Measurements from ENCODE around the gene NLRX1. TPM values are rescaled to one million over a fixed set of nuclear protein-coding genes. Genes with fewer than 3 reads are reported as not detected.
"Not testable (repeated sequence)": the region's sequence is repeated elsewhere in the genome, so short reads cannot be mapped to it uniquely, and the experiment has no call there.

Gene NLRX1
- total RNA-seq, 1 donor from 2014 or later, result 14.7 TPM

DNA sequence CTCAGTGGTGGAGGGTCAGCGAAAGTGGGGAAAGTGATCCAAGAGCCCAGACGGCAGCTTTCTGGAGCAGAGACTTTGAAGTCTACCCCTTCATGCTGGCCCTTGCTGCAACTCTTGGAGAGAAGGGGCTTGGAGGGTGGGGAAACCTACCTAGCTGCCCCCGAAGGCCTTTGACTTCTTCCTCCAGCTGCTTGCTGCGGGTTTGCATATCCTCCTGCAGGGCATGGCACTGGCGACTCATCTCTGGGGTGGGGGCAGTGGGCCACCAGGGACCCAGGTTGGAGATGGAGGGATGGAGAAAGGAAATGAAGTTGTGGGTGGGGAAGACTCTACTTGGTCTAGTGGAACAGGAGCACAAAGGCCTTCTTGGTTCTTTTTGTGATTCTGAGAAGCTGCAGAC lies 24.5 kb downstream of the NLRX1 start:
- no peak overlapping the region for H3K4me3 ChIP-seq (ENCODE audit: low read depth, low read length)
- DNase-seq (ENCODE audit: low read depth), result no peak
- TF ChIP-seq, protein P1, sequence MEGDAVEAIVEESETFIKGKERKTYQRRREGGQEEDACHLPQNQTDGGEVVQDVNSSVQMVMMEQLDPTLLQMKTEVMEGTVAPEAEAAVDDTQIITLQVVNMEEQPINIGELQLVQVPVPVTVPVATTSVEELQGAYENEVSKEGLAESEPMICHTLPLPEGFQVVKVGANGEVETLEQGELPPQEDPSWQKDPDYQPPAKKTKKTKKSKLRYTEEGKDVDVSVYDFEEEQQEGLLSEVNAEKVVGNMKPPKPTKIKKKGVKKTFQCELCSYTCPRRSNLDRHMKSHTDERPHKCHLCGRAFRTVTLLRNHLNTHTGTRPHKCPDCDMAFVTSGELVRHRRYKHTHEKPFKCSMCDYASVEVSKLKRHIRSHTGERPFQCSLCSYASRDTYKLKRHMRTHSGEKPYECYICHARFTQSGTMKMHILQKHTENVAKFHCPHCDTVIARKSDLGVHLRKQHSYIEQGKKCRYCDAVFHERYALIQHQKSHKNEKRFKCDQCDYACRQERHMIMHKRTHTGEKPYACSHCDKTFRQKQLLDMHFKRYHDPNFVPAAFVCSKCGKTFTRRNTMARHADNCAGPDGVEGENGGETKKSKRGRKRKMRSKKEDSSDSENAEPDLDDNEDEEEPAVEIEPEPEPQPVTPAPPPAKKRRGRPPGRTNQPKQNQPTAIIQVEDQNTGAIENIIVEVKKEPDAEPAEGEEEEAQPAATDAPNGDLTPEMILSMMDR (conservative IDR thresholded peaks at IDR 0.05; ENCODE audit: low read depth, low read length), result no peak

DNA sequence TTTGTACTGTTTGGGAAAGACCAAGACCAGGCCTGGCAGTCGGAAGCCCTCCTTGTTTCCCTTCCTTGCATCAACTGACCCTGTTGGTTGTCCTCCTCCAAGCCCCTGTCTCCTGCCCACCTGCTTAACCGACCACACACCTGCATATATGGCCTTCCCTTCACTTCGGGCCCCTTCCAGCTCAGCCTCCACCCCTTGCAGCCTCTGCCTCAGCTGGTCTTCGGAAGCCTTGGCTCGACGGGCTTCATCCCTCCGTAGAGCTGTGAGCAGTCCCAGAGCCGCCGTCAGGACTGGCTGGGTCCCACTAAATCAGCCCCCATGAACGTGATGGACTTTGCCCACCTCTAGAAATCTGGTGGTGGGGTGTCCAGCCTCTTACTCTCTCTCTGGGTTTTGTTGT lies 25.1 kb downstream of the NLRX1 start:
- H3K4me3 ChIP-seq (ENCODE audit: low read depth, low read length), result no peak overlapping the region
- DNase-seq (ENCODE audit: low read depth), result no peak
- TF ChIP-seq, protein P1 (conservative IDR thresholded peaks at IDR 0.05; ENCODE audit: low read depth, low read length), result no peak

DNA sequence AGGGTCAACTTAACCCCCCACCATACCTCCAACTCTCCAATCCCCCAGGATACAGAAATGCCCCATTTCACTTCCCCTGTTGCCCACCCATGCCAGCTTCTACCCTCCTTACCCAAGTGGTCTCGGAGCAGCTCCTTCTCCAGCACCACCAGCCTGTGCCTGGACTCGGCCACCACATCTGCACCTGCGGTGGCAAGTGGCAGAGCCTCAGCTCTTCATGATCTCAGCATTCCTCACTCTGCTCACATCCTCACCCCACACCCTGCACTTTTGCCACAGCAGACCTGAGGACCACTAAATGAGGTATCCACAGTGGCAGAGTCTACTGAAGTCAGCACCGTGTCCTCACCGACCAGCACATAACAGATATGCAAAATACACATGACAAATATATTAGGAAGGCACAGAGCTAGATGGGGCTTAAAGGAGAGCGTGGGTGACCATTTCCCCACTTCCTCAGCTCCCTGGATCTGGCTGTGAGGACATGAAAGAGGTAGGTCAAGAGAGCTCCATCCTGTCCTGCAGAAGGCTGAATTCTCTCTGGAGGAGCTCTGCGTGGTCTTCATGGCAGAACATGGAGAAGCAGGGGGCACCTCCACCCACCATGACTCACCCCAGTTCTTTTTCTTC lies 26.4 kb downstream of the NLRX1 start:
- DNase-seq (ENCODE audit: low read depth), result no peak
- TF ChIP-seq, protein P1 (conservative IDR thresholded peaks at IDR 0.05; ENCODE audit: low read depth, low read length), result no peak
- H3K4me3 ChIP-seq (ENCODE audit: low read depth, low read length), result no peak overlapping the region

DNA sequence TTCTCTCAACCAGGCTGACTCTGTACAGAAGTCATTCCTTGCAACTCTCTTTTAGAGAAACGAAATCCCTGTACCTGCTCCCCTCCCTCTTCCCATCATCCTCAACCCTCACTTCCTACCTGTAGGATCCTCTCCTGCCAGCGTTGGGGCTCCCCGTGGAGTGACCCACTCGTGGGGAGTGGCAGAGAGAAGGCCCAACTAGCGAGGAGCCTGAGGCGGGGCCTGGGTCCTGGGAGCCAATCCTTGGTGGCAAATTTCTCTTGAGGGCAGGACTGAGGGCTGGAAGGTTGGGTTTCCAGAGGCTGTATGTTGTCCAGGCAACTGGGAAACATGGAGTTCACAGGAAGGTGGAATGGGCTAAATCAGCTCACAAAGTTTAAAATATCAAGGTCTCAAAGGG lies 27.2 kb downstream of the NLRX1 start:
- no peak overlapping the region for H3K4me3 ChIP-seq (ENCODE audit: low read depth, low read length)
- TF ChIP-seq, protein P1 (conservative IDR thresholded peaks at IDR 0.05; ENCODE audit: low read depth, low read length), result no peak
- no peak for DNase-seq (ENCODE audit: low read depth)

DNA sequence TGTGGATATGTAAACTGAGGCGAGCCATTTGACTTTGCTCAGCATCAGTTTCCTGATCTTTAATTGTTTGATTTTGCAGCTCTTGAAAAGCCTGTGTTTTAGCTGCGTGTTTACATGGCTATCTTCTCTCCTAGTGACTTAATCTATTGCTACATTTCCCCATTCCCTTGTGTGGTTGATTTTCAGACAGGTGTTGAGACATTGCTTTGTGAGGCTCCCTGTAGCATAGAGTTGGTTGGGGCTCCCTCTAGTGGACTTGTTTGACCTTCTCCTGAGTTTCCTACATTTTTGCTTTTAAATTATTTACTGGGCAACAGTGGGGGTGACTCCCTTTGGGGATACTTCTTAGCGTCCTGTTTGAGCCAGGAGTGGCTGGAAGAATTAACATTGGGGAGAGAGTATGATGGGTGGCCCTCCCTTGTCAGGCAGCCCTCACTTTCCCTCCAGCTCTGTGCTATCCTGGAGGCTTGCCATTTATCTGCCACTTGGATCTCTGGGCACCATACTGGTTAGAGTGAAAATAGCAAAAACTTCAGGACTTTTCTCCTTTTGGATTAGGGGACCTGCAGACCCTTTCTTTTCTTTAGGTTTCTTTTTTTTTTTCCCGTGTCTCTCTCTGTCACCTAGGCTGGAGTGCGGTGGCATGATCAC lies 28.4 kb downstream of the NLRX1 start:
- DNase-seq (ENCODE audit: low read depth), result peak; percentile 61
- H3K4me3 ChIP-seq (ENCODE audit: low read depth, low read length), result no peak overlapping the region
- TF ChIP-seq, protein P1 (conservative IDR thresholded peaks at IDR 0.05; ENCODE audit: low read depth, low read length), result peak; percentile 90

DNA sequence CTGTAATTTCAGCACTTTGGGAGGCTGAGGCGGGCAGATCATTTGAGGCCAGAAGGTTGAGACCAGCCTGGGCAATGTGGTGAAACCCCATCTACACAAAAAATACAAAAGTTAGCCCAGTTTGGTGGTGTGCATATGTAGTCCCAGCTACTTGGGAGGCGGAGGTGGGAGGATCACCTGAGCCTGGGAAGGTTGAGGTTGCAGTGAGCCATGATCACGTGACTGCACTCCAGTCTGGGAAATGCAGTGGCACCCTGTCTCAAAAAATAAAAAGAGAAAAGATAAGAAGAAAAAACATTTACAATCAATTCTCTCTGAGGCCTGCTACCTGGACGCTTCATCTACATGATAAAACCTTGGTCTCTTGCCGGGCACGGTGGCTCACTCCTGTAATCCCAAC lies 30.4 kb downstream of the NLRX1 start:
- no peak for DNase-seq (ENCODE audit: low read depth)
- TF ChIP-seq, protein P1 (conservative IDR thresholded peaks at IDR 0.05; ENCODE audit: low read depth, low read length), result no peak
- H3K4me3 ChIP-seq (ENCODE audit: low read depth, low read length), result no peak overlapping the region

DNA sequence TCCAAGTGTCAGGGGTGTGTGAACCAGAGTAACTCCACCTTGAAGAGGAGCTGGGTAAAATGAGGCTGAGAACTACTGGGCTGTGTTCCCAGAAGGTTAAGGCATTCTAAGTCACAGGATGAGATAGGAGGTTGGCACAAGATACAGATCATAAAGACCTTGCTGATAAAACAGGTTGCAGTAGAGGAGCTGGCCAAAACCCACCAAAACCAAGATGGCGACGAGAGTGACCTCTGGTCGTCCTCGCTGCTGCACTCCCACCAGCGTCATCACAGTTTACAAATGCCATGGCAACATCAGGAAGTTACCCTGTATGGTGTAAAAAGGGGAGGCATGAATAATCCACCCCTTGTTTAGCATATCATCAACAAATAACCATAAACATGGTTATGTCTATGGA lies 32.7 kb downstream of the NLRX1 start:
- DNase-seq (ENCODE audit: low read depth); H3K4me3 ChIP-seq (ENCODE audit: low read depth, low read length): not testable (repeated sequence)
